HEK293 (cell line): Measurements from ENCODE around the gene ADGRF1.

ENCODE experiments used
- KLF8 ChIP-seq: fragments of 450-650 bp; formaldehyde crosslinking; IDR thresholded peaks from 2 replicates; pipeline ENCODE4 v1.5.1; 2016; ENCODE audit warnings: missing biosample characterization, missing genetic modification characterization
- ZBTB21 ChIP-seq: fragments of 450-650 bp; formaldehyde crosslinking; IDR thresholded peaks from 2 replicates; pipeline ENCODE4 v1.5.1; 2017; ENCODE audit warnings: missing biosample characterization, missing genetic modification characterization
- ZNF169 ChIP-seq: fragments of 450-650 bp; formaldehyde crosslinking; IDR thresholded peaks from 2 replicates; pipeline ENCODE4 v1.5.1; 2016; ENCODE audit warnings: missing biosample characterization, missing genetic modification characterization
- ZNF398 ChIP-seq: fragments of 450-650 bp; formaldehyde crosslinking; IDR thresholded peaks from 2 replicates; pipeline ENCODE4 v1.5.1; 2017; ENCODE audit warnings: missing biosample characterization, missing genetic modification characterization
- ZNF837 ChIP-seq: fragments of 450-650 bp; formaldehyde crosslinking; IDR thresholded peaks from 2 replicates; pipeline ENCODE4 v1.5.1; 2016; ENCODE audit warnings: missing biosample characterization, missing genetic modification characterization
- TF ChIP-seq, protein P1 (sequence below): fragments of 450-650 bp; formaldehyde crosslinking; IDR thresholded peaks from 2 replicates; pipeline ENCODE4 v1.5.1; 2016; ENCODE audit warnings: missing biosample characterization, missing genetic modification characterization
- TF ChIP-seq, protein P2 (sequence below): fragments of 450-650 bp; formaldehyde crosslinking; IDR thresholded peaks from 2 replicates; pipeline ENCODE4 v1.5.1; 2016; ENCODE audit warnings: missing biosample characterization, missing genetic modification characterization

- TF ChIP-seq, protein P1, sequence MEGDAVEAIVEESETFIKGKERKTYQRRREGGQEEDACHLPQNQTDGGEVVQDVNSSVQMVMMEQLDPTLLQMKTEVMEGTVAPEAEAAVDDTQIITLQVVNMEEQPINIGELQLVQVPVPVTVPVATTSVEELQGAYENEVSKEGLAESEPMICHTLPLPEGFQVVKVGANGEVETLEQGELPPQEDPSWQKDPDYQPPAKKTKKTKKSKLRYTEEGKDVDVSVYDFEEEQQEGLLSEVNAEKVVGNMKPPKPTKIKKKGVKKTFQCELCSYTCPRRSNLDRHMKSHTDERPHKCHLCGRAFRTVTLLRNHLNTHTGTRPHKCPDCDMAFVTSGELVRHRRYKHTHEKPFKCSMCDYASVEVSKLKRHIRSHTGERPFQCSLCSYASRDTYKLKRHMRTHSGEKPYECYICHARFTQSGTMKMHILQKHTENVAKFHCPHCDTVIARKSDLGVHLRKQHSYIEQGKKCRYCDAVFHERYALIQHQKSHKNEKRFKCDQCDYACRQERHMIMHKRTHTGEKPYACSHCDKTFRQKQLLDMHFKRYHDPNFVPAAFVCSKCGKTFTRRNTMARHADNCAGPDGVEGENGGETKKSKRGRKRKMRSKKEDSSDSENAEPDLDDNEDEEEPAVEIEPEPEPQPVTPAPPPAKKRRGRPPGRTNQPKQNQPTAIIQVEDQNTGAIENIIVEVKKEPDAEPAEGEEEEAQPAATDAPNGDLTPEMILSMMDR (tag by site-specific recombination) = no peak
- TF ChIP-seq ZBTB21 (tag by site-specific recombination) (no peak), KLF8 (no peak), ZNF398 (no peak), ZNF837 (tag by site-specific recombination) (no peak), ZNF169 (tag by site-specific recombination) (no peak)
- TF ChIP-seq, protein P2, sequence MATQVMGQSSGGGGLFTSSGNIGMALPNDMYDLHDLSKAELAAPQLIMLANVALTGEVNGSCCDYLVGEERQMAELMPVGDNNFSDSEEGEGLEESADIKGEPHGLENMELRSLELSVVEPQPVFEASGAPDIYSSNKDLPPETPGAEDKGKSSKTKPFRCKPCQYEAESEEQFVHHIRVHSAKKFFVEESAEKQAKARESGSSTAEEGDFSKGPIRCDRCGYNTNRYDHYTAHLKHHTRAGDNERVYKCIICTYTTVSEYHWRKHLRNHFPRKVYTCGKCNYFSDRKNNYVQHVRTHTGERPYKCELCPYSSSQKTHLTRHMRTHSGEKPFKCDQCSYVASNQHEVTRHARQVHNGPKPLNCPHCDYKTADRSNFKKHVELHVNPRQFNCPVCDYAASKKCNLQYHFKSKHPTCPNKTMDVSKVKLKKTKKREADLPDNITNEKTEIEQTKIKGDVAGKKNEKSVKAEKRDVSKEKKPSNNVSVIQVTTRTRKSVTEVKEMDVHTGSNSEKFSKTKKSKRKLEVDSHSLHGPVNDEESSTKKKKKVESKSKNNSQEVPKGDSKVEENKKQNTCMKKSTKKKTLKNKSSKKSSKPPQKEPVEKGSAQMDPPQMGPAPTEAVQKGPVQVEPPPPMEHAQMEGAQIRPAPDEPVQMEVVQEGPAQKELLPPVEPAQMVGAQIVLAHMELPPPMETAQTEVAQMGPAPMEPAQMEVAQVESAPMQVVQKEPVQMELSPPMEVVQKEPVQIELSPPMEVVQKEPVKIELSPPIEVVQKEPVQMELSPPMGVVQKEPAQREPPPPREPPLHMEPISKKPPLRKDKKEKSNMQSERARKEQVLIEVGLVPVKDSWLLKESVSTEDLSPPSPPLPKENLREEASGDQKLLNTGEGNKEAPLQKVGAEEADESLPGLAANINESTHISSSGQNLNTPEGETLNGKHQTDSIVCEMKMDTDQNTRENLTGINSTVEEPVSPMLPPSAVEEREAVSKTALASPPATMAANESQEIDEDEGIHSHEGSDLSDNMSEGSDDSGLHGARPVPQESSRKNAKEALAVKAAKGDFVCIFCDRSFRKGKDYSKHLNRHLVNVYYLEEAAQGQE (tag by site-specific recombination) = no peak
Measured at GRCh38 chr6:46994933-46995332, 47.2 kb downstream of the ADGRF1 start.
